Motor neuron (in vitro differentiated cells): ENCODE results near the gene CCIN. TPM values are rescaled to one million over a fixed set of nuclear protein-coding genes. Genes with fewer than 3 reads are reported as not detected.

Experiments
- ATAC-seq, 8 experiments: fragments of 200-7000 bp; cut with Tn5 transposase; replicated peaks in 6 of 8; 2 replicates each; pipeline ENCODE4 v1.8.0; 2021; ENCODE audit warnings: mild to moderate bottlenecking in 8 of 8, moderate library complexity in 8 of 8
- H3K27ac ChIP-seq, 2 donors: fragments of 250-450 bp; sonication (Bioruptor Pico); 2 replicates each; pipeline ENCODE4 v1.9.0; 2021; ENCODE audit warnings: antibody characterized with exemption in 2 of 2, mild to moderate bottlenecking in 2 of 2, moderate library complexity in 1 of 2
- H3K4me1 ChIP-seq, 2 donors: fragments of 250-450 bp; sonication (Bioruptor Pico); replicated peaks in 1 of 2; 2 replicates each; pipeline ENCODE4 v1.6.1; 2021; ENCODE audit warnings: antibody characterized with exemption in 2 of 2, mild to moderate bottlenecking in 2 of 2, moderate library complexity in 1 of 2
- H3K4me3 ChIP-seq, 5 donors: fragments of 250-450 bp; sonication (Bioruptor Pico); 2 replicates each; pipeline ENCODE4 v1.9.0; 2021; ENCODE audit warnings: antibody characterized with exemption in 5 of 5, mild to moderate bottlenecking in 5 of 5, moderate library complexity in 4 of 5
- WGBS, 10 experiments: fragments of 450-650 bp; shearing (Covaris generic); methylation state at CpG; one replicate each; pipeline ENCODE4 v1.0.0; 2022; 5-methylcytosine and 5-hydroxymethylcytosine counted together
- in situ Hi-C, 9 experiments: fragments of 400-800 bp; cut with MboI; loops; one replicate each; pipeline ENCODE4 v1.15.0; 2021; ENCODE audit warnings: low sequenced_read_pairs in 9 of 9, low pct_unique_long_range_greater_than_20kb in 2 of 9; ENCODE audit not compliant: unreplicated experiment in 9 of 9
- total RNA-seq, 8 experiments: library from RNA; unstranded; fragments of 300-600 nt; gene quantifications; 2 replicates each; pipeline versions ENCODE4 v1.2.3 to v1.2.4, GENCODE V29; 2022

The CCIN gene
- total RNA-seq, 8 experiments from 2014 or later = 0.08 to 0.47 (median 0.25) TPM; not detected in 4

DNA sequence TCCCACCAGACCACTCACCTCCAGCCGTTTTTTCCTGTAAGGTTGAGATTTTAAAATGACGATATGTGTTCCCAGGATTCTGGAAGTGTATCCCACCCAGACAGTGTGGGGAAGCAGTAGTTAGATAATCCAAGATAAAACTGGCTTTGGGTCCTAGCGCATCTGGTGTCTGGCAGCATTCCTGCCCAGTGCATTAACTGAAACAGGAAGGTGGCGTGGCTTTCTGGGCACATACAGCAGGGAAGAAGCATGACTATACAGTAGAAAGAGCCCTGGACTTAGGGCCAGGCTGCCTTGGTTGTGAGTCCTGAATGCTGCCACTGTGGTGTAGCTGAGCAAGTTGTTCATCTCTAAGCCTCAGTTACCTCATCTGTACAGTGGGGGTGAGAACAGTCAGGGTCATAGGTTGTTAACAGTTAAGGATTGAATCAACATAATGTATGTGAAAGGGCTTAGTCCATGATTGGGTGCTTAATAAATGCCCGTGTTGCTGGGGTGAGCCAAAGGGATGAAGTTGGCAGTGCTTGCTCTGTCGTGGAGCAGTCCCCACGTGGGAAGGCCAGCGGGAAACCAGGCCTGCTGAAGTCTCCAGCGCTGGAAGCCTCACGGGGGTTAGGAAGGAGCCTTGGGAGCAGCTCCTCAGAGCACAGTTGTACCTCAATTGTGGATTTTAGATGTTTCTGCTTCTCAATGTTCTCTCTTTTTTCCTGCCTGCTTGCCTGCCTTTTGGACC, 39.5 kb downstream of the CCIN start:
- Histone ChIP-seq H3K27ac (no peak overlapping the region), H3K4me1 (peaks cover 0 to 9% of the 10 kb centered on the region in 2 donors), H3K4me3 (no peak overlapping the region)
- no peak for ATAC-seq
- in situ Hi-C loops = no loop called here
- 73 to 100% (median 93%) methylated on average over 1 to 7 of the region's 10 CpGs; no CpG with 5 or more reads in 1 of the 10 experiments for WGBS, 10 experiments

DNA sequence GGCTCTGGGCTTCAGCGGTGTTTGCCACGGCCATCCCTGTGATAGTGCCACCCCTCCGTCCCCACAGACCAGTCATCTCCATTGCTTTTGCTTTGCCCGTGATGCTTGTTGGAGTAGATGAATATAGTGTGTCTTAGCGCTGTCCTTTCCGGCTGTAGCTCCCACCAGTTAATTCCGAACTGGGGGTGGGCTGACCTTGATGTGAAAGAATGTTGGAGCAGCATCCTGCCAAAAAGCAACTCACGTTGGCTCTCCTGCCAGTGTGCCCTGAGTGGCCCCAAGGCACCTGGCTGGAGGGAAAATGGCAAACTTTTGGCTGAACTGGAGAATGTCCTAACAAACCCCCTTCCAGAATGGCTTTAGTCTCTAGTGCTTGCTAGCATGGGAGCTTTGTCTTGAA, 41.5 kb downstream of the CCIN start:
- in situ Hi-C loops = no loop called here
- 60 to 100% (median 88%) methylated on average over 1 to 7 of the region's 8 CpGs; no CpG with 5 or more reads in 2 of the 10 experiments for WGBS, 10 experiments

DNA sequence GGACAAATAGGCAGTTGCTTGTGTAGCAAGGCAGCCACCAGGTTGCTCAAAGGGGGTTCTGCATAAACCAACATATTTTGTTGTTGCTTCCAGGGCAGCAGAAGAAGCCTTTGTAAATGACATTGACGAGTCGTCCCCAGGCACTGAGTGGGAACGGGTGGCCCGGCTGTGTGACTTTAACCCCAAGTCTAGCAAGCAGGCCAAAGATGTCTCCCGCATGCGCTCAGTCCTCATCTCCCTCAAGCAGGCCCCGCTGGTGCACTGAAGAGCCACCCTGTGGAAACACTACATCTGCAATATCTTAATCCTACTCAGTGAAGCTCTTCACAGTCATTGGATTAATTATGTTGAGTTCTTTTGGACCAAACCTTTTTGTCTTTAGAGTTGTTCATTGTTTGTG, 42.3 kb downstream of the CCIN start:
- in situ Hi-C loops = no loop called here
- H3K27ac ChIP-seq = no peak overlapping the region
- H3K4me3 ChIP-seq = no peak overlapping the region
- no peak for ATAC-seq
- H3K4me1 ChIP-seq = peaks cover 0 to 9% of the 10 kb centered on the region in 2 donors
- WGBS, 10 experiments = 86 to 100% (median 100%) methylated on average over 1 to 3 of the region's 7 CpGs; no CpG with 5 or more reads in 5 of the 10 experiments

More for the DNA sequence above, 41.5 kb downstream of the CCIN start:
- Histone ChIP-seq H3K27ac (no peak overlapping the region), H3K4me3 (no peak overlapping the region), H3K4me1 (peaks cover 0 to 9% of the 10 kb centered on the region in 2 donors)
- ATAC-seq = no peak

DNA sequence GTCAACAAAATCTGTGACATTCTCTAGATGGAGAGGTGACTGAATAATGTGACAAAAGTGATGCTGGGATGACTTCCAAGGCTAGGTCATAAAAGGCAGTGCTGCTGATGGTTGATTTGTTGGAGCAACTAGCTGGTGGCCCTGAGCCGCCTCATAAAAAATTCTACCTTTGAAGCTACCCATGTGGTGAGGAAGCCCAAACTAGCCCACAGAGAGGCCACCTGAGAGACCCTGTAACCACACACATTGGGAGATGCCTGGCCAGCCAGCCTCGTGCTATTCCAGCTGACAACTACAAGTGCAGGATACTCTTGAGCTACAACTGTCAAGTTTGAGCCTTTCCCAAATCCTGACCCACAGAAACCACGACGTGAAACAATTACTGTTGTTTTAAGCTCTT, 44.2 kb downstream of the CCIN start:
- Histone ChIP-seq H3K4me1 (no peaks in the 10 kb centered on the region), H3K27ac (no peak overlapping the region), H3K4me3 (no peak overlapping the region)
- in situ Hi-C loops = no loop called here
- no peak for ATAC-seq
- WGBS, 10 experiments = 96 to 100% (median 100%) methylated on average over 1 to 4 of the region's 4 CpGs; no CpG with 5 or more reads in 6 of the 10 experiments

DNA sequence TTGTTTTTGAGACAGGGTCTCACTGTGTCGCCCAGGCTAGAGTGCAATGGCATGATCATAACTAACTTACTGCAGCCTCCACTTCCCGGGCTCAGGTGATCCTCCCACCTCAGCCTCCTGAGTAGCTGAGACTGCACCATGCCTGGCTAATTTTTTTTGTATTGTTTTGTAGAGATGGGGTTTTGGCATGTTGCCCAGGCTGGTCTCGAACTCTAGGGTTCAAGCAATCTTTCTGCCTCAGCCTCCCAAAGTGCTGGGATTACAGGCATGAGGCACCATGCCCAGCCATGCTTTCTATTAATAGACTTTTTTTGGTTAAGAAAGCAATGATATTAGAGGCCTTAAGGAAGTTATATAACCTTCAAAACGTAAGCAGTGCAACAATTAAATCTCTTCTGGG, 44.8 kb downstream of the CCIN start:
- in situ Hi-C loops = no loop called here
- H3K27ac ChIP-seq = no peak overlapping the region
- no peaks in the 10 kb centered on the region for H3K4me1 ChIP-seq
- whole genome bisulfite sequencing, 10 experiments = 9 to 100% (median 84%) methylated on average over 1 to 4 of the region's 4 CpGs
- ATAC-seq = no peak
- no peak overlapping the region for H3K4me3 ChIP-seq

DNA sequence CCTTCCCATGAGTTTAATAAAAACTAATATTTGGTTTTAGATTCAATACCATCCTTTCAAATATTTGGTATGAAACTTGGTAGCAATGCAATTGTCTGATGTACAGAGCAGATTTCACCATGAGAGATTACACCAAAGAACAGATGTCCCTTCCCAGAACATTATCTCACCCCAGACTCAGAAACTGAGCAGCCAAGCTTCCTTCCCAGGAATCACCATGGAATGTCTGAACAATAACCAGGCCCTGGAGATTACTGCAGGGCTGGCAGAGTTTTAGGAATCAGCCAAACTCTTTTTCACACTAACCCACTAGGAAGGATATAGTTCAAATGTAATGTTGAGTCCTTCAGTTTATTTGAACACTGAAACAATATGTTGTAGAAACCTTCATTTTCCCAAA, 45.4 kb downstream of the CCIN start:
- Histone ChIP-seq H3K27ac (no peak overlapping the region), H3K4me3 (no peak overlapping the region), H3K4me1 (no peaks in the 10 kb centered on the region)
- in situ Hi-C loops = no loop called here
- ATAC-seq = no peak

DNA sequence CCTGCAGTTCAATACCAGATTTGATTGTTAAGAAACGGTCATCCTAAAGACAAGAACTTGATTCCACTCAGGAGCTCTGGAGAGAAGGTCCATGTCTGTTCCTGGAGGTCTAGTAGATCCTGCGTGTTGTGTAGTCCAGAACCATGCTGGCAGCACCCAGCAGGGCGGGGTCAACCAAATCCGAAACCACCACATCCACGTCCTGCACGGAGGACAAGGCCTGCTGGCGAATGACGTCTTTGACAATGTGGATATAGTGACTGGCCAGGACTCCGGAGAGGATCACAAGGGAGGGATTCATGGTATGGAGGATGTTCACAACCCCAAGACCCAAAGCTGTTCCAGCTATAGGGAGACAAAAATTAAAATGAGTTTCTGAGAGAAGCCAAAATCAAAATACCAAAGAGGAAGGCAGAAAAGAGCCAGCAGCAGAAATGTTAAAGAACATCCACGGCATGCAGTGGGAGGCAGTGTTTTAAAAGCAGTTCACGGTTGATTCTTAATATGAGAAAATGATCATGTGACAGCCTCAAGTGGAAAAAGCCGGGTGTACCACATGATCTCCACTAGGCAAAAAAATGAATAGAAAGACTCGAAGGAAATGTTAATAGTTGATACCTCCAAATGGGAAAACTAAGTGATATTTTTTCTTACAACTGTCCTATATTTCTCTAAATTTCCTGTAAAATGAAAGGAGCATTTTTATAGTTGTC, 48.2 kb downstream of the CCIN start:
- 48 to 95% (median 81%) methylated on average over 3 to 13 of the region's 13 CpGs for WGBS, 10 experiments
- ATAC-seq = no peak
- in situ Hi-C loops = no loop called here
- Histone ChIP-seq H3K27ac (no peak overlapping the region), H3K4me1 (no peaks in the 10 kb centered on the region), H3K4me3 (no peak overlapping the region)

DNA sequence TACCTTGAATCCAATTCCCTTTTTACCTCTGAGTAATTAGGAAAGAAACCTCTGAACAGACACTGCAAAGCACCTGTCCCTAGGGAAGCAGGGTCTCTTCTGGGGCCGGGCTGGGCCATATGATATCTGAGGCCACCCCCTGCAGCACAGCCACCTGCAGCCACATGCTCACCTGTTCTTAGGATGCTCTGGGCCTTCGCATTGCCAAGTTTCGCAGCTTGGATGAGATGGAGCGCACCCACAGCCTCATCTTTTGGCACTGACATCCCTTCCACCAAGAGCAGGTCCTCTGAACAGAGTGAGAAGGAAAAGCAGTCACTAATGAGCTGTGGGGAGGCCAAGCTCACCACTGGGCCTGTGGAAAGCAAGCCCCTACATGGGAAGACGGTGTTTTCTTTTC, 48.8 kb downstream of the CCIN start:
- Histone ChIP-seq H3K4me3 (no peak overlapping the region), H3K27ac (no peak overlapping the region), H3K4me1 (no peaks in the 10 kb centered on the region)
- no peak for ATAC-seq
- in situ Hi-C loops = no loop called here
- WGBS, 10 experiments = 85 to 100% (median 100%) methylated on average over 1 to 3 of the region's 5 CpGs; no CpG with 5 or more reads in 4 of the 10 experiments

DNA sequence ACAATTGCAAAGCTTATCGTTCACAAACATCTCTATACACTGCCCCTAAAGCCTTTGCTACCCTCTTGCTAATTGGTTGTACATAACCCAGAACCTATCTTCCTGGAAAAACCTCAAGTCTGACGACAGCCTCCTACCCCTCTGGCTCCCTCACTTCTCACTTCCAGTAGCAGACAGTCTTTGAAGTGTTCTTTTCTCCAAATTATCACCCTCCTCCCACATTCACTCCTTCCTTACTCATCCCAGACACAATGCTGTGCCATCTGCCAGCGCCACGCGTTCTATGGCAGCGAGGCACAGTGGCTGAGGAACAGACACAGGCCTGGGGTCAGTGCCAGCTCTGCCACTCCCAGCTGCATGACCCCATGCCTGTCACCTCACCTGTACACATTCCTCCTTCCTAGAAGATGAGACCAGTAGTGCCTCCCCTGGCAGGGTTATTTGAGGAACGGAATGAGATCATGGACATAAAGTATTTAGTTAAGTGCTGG, 49.3 kb downstream of the CCIN start:
- in situ Hi-C loops = no loop called here
- Histone ChIP-seq H3K4me3 (no peak overlapping the region), H3K4me1 (no peaks in the 10 kb centered on the region), H3K27ac (no peak overlapping the region)
- 71 to 100% (median 88%) methylated on average over 1 to 4 of the region's 7 CpGs; no CpG with 5 or more reads in 1 of the 10 experiments for WGBS, 10 experiments
- no peak for ATAC-seq

Other genes starting within 250 kb of the CCIN start
- 1 to 10 TPM in 1 of 8 experiments, under 1 TPM in 4, not detected in 3; 0.31 to 3.5 (median 0.40) TPM for gene OR2S2, start 211.2 kb upstream of the CCIN start, total RNA-seq
- 10 to 100 TPM in 4 of 8 experiments, 1 to 10 TPM in 4; 3.9 to 42.2 (median 8.0) TPM for gene RECK, start 132.5 kb upstream of the CCIN start, total RNA-seq
- 10 to 100 TPM in 1 of 8 experiments, 1 to 10 TPM in 7; 1.4 to 58.5 (median 4.3) TPM for gene GLIPR2, start 32.7 kb upstream of the CCIN start, total RNA-seq
- 100 to 1,000 TPM; 131 to 258 (median 158) TPM for gene CLTA, start 21.5 kb downstream of the CCIN start, total RNA-seq
- gene GNE, start 89.1 kb downstream of the CCIN start, total RNA-seq = 10 to 100 TPM; 17.0 to 22.7 (median 19.7) TPM
- 10 to 100 TPM in 7 of 8 experiments, 1 to 10 TPM in 1; 5.2 to 37.1 (median 24.0) TPM for gene RNF38, start 230.9 kb downstream of the CCIN start, total RNA-seq